ENCODE data around the gene CENPQ.

DNA sequence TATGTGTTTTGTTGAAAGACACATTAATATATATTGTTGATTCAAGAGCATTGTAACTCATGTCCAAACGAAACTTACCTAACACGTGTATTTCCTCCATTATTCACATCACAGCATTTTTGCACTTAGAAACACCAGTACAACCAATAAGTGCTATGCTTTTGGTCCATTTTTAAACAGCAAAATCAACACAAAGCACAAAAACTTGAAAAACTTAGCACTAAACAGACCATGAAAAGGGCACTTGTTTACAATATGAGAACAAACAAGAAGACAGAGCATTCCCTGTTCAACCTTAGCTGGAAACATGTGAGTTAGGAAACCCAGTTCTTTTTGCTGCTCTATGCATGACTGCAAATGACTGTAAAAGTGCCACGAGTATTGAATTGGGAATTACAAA, 46.2 kb downstream of the CENPQ start:
- TF ChIP-seq, protein P1, sequence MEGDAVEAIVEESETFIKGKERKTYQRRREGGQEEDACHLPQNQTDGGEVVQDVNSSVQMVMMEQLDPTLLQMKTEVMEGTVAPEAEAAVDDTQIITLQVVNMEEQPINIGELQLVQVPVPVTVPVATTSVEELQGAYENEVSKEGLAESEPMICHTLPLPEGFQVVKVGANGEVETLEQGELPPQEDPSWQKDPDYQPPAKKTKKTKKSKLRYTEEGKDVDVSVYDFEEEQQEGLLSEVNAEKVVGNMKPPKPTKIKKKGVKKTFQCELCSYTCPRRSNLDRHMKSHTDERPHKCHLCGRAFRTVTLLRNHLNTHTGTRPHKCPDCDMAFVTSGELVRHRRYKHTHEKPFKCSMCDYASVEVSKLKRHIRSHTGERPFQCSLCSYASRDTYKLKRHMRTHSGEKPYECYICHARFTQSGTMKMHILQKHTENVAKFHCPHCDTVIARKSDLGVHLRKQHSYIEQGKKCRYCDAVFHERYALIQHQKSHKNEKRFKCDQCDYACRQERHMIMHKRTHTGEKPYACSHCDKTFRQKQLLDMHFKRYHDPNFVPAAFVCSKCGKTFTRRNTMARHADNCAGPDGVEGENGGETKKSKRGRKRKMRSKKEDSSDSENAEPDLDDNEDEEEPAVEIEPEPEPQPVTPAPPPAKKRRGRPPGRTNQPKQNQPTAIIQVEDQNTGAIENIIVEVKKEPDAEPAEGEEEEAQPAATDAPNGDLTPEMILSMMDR (IDR thresholded peaks at IDR 0.05), result no peak
- TF ChIP-seq POLR2A (IDR thresholded peaks at IDR 0.05), result no peak
